ENCODE measurements around the gene BSN.
A peak's percentile ranks its signal among the peaks of the same experiment; 100 is the strongest.

The BSN gene

GRCh38 chr3:49716691-49717210 is 162.5 kb downstream of the BSN start:
- peaks cover 13 to 30% of the 10 kb centered on the region in 2 donors for H3K36me3 ChIP-seq (ENCODE audit: control insufficient read depth in 2 of 2, insufficient read depth in 2 of 2, low read length in 2 of 2)
- H3K9me3 ChIP-seq (ENCODE audit: control insufficient read depth in 2 of 2, low read length in 2 of 2): no peaks in the 10 kb centered on the region
- peaks cover 13% of the 10 kb centered on the region for H3K4me1 ChIP-seq (ENCODE audit: control insufficient read depth, insufficient read depth, low read length)
- H3K27ac ChIP-seq (ENCODE audit: low read length): no peak overlapping the region
- peaks cover 0 to 3% of the 10 kb centered on the region in 2 donors for H3K27me3 ChIP-seq (ENCODE audit: control insufficient read depth in 1 of 2, insufficient read depth in 2 of 2, low read length in 2 of 2)
- H3K4me3 ChIP-seq (ENCODE audit: low read length in 2 of 2): no peak overlapping the region
- H3K9ac ChIP-seq (ENCODE audit: low read length in 2 of 2): no peak overlapping the region

GRCh38 chr3:49717211-49717958 is 163.1 kb downstream of the BSN start:
- no peak overlapping the region for H3K4me3 ChIP-seq (ENCODE audit: low read length in 2 of 2)
- H3K9me3 ChIP-seq (ENCODE audit: control insufficient read depth in 2 of 2, low read length in 2 of 2): no peaks in the 10 kb centered on the region
- peaks cover 0 to 3% of the 10 kb centered on the region in 2 donors for H3K27me3 ChIP-seq (ENCODE audit: control insufficient read depth in 1 of 2, insufficient read depth in 2 of 2, low read length in 2 of 2)
- no peak overlapping the region for H3K9ac ChIP-seq (ENCODE audit: low read length in 2 of 2)
- H3K27ac ChIP-seq (ENCODE audit: low read length): no peak overlapping the region
- peaks cover 16% of the 10 kb centered on the region for H3K4me1 ChIP-seq (ENCODE audit: control insufficient read depth, insufficient read depth, low read length)
- peaks cover 13 to 29% of the 10 kb centered on the region in 2 donors for H3K36me3 ChIP-seq (ENCODE audit: control insufficient read depth in 2 of 2, insufficient read depth in 2 of 2, low read length in 2 of 2)

- H3K9me3 ChIP-seq (ENCODE audit: control insufficient read depth in 2 of 2, low read length in 2 of 2): no peaks in the 10 kb centered on the region
- peak overlapping the region; percentile 70 to 83 for H3K4me3 ChIP-seq (ENCODE audit: low read length in 2 of 2)
- H3K4me1 ChIP-seq (ENCODE audit: control insufficient read depth, insufficient read depth, low read length): peaks cover 24% of the 10 kb centered on the region
- H3K27ac ChIP-seq (ENCODE audit: low read length): no peak overlapping the region
- H3K9ac ChIP-seq (ENCODE audit: low read length in 2 of 2): no peak overlapping the region
- H3K36me3 ChIP-seq (ENCODE audit: control insufficient read depth in 2 of 2, insufficient read depth in 2 of 2, low read length in 2 of 2): peaks cover 13 to 25% of the 10 kb centered on the region in 2 donors
- peaks cover 0 to 3% of the 10 kb centered on the region in 2 donors for H3K27me3 ChIP-seq (ENCODE audit: control insufficient read depth in 1 of 2, insufficient read depth in 2 of 2, low read length in 2 of 2)
Measured at GRCh38 chr3:49717959-49718857, 163.9 kb downstream of the BSN start.

GRCh38 chr3:49718858-49719213 is 164.6 kb downstream of the BSN start:
- H3K9me3 ChIP-seq (ENCODE audit: control insufficient read depth in 2 of 2, low read length in 2 of 2): no peaks in the 10 kb centered on the region
- H3K4me3 ChIP-seq (ENCODE audit: low read length in 2 of 2): peak overlapping the region; percentile 70 to 83
- H3K27ac ChIP-seq (ENCODE audit: low read length): no peak overlapping the region
- H3K4me1 ChIP-seq (ENCODE audit: control insufficient read depth, insufficient read depth, low read length): peaks cover 30% of the 10 kb centered on the region
- H3K27me3 ChIP-seq (ENCODE audit: control insufficient read depth in 1 of 2, insufficient read depth in 2 of 2, low read length in 2 of 2): peaks cover 0 to 3% of the 10 kb centered on the region in 2 donors
- H3K36me3 ChIP-seq (ENCODE audit: control insufficient read depth in 2 of 2, insufficient read depth in 2 of 2, low read length in 2 of 2): peaks cover 13 to 25% of the 10 kb centered on the region in 2 donors
- peak overlapping the region; percentile 32 to 47 for H3K9ac ChIP-seq (ENCODE audit: low read length in 2 of 2)

GRCh38 chr3:49719214-49719884 is 165.1 kb downstream of the BSN start, which contains the start of gene AMIGO3:
Gene AMIGO3 (minus strand): TSS chr3:49719684. CDS start chr3:49719465, 219 bp downstream.
- Histone ChIP-seq H3K9me3 (ENCODE audit: control insufficient read depth in 2 of 2, low read length in 2 of 2) (no peaks in the 10 kb centered on the region), H3K27me3 (ENCODE audit: control insufficient read depth in 1 of 2, insufficient read depth in 2 of 2, low read length in 2 of 2) (peaks cover 0 to 3% of the 10 kb centered on the region in 2 donors), H3K36me3 (ENCODE audit: control insufficient read depth in 2 of 2, insufficient read depth in 2 of 2, low read length in 2 of 2) (peaks cover 13 to 23% of the 10 kb centered on the region in 2 donors), H3K27ac (ENCODE audit: low read length) (peak within 1 kb of the TSS; percentile 18), H3K9ac (ENCODE audit: low read length in 2 of 2) (peak within 1 kb of the TSS; percentile 32 to 47), H3K4me3 (ENCODE audit: low read length in 2 of 2) (peak within 1 kb of the TSS; percentile 70 to 83), H3K4me1 (ENCODE audit: control insufficient read depth, insufficient read depth, low read length) (peaks cover 32% of the 10 kb centered on the region)
